Stimulated activated CD4-positive, alpha-beta T cell treated with anti-CD3 and anti-CD28 coated beads, TNF-alpha, amount 100 ng/mL, for 4 hours (primary cell): ENCODE data around the gene SOD2.
"Not testable (repeated sequence)": the region's sequence is repeated elsewhere in the genome, so short reads cannot be mapped to it uniquely, and the experiment has no call there.

Experiments
- DNase-seq, 3 experiments: peaks; one replicate each; pipeline ENCODE4 v3.0.0-alpha.2; 2020; ENCODE audit warnings: low read depth in 3 of 3

Gene SOD2

GRCh38 chr6:159716247-159717096, 23.4 kb upstream of the SOD2 start:
- no peak for DNase-seq

DNA sequence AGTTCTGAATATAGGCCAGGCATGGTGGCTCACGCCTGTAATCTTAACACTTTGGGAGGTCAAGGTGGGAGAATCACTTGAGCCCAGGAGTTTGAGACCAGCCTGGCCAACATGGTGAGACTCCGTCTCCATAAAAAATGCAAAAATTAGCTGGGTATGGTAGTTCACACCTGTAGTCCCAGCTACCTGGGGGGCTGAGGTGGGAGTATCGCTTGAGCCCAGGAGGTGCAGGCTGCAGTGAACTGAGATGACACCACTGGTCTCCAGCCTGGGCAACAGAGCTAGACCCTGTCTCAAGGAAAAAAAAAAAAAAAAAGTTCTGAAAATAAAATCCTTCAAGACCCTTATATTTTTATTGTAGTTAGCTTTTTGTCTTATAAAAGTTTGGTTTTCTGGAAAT, 22.6 kb upstream of the SOD2 start:
- no peak for DNase-seq

DNA sequence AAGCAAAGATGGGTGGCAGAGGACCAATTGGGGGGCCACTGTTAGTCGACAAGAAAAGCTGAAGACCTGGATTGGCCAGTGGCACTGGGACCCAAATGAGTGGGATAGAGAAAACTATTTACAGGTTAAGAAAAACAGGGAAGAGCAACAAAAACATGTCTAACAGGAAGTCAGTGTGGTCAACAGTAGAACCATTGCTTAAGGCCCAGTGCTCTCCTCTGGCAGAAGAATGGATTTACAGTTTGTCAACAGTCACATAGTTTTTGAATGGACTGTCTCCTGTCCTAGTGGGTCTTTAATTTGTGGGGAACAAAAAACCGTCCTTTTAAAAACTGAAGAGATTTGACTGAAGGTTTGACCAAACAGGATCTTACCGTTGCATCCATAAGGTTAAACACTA, 22.1 kb upstream of the SOD2 start:
- no peak for DNase-seq

- DNase-seq, result no peak
Observed at GRCh38 chr6:159714404-159714803, 21.4 kb upstream of the SOD2 start.

DNA sequence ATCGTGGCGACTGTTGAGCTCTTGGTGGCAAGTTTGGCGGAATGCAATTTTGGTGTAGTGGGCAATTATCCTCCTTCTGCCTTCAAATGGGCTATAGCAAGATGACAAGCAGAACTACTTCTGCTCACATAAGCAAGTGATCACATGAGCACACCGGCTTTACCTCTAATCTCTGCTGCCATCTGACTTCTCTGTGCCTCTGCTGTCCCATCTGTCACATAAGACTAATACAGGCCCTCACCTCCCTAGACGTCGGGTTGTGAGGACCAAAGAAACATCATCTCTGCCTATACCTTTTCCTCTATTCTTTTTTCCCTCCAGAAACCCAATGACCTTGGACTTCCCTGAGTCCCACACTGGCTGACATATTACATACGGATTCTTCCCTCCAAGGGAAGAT, 20.9 kb upstream of the SOD2 start:
- no peak for DNase-seq

DNA sequence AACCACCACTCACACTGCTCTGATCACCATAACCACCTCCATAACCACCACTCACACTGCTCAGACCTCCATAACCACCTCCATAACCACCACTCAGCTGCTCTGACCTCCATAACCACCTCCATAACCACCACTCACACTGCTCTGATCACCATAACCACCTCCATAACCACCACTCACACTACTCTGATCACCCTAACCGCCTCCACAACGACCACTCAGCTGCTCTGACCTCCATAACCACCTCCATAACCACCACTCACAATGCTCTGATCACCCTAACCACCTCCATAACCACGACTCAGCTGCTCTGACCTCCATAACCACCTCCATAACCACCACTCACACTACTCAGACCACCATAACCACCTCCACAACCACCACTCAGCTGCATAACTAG, 19.3 kb upstream of the SOD2 start:
- not testable (repeated sequence) for DNase-seq

- DNase-seq, result not testable (repeated sequence)
Observed at GRCh38 chr6:159710603-159711002, 17.6 kb upstream of the SOD2 start.

- DNase-seq, result no peak
Observed at GRCh38 chr6:159701413-159701999, 8.5 kb upstream of the SOD2 start.

- no peak for DNase-seq
Observed at GRCh38 chr6:159700970-159701369, 7.9 kb upstream of the SOD2 start.

GRCh38 chr6:159695984-159696383, 2.9 kb upstream of the SOD2 start:
- DNase-seq, result no peak

DNA sequence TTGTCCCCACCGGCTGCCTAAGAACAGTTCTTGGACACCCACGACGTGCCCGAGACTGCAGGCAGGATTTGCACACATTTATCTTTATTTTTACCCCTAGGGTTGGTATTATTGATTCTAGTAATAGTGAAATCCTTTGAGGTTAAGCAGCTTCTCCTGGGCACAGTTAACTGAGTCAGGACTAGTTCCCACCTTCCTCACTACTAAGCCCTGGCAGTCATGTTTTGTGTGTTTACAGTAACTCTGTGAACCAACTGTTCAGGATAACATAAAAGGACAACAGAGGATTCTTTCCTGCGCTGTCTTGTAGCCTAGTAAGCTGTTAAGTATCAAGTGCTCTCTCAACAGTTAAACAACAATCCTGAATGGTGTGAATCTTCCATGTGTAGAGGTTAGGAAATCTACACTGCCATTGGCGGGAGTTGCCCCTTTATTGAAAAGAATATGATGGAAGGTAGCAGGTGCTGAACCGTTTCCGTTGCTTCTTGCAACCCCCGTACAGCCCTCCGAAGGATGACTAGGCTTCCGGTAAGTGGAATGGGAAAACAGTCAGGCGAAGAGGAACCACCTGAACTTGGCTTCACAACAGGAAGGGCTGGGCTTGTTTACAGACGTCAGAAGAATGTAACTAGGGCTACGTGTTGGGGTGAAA, 979 bp upstream of the SOD2 start:
- DNase-seq, result peak in 1 of 3 experiments; percentile 15

- peak in 2 of 3 experiments; percentile 25 to 26 for DNase-seq
Observed at GRCh38 chr6:159692303-159693127, 526 bp downstream of the SOD2 start.

DNA sequence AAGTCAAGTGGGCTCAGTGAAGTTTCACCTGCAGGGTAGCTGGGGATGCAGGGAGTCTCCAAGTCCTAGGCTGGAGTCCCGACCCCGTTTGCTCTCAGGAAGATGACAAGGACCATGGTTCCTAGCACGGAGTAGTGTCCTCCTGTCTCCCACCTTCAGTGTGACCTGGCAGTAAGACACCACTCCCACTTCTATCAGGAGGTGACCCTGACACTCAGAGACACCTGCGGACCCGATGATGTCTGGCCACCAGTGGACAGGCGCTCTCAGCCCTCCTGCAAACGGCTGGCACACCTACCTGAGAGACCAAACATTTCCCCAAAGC, 1.1 kb downstream of the SOD2 start:
- no peak for DNase-seq

- no peak for DNase-seq
Observed at GRCh38 chr6:159691133-159691962, 1.7 kb downstream of the SOD2 start.

DNA sequence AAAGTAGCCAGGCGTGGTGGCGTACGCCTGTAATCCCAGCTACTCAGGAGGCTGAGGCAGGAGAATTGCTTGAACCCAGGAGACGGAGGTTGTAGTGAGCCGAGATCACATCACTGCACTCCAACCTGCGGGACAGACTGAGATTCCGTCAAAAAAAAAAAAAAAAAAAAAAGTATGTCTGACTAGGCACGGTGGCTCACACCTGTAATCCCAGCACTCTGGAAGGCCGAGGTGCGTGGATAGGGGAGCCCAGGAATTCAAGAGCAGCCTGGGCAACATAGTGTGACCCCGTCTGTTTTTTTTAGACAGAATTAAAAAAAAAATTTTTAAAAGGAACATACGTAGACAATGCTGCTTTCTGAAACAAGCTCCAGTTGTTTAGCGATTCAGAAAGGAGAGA, 2.9 kb downstream of the SOD2 start:
- DNase-seq, result not testable (repeated sequence)

DNA sequence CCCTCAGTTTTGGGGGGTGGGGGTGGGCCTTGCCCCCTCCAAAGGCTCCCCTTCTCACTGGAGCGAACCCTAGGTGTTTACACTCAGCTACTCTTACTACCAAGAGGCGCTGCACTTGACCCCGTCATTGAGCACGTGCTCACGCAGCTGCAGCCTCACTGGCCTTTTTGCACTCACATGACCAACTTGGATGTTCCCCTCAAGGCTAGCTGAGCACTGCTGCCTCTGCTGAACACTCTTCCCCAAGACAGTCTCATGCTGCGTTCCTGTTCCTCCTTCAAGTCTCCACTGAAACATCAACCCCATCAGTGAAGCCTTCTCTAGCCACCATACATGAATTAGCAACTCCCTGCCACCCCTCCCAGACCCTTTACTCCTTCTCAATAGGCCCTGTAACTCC, 4.0 kb downstream of the SOD2 start:
- no peak for DNase-seq

DNA sequence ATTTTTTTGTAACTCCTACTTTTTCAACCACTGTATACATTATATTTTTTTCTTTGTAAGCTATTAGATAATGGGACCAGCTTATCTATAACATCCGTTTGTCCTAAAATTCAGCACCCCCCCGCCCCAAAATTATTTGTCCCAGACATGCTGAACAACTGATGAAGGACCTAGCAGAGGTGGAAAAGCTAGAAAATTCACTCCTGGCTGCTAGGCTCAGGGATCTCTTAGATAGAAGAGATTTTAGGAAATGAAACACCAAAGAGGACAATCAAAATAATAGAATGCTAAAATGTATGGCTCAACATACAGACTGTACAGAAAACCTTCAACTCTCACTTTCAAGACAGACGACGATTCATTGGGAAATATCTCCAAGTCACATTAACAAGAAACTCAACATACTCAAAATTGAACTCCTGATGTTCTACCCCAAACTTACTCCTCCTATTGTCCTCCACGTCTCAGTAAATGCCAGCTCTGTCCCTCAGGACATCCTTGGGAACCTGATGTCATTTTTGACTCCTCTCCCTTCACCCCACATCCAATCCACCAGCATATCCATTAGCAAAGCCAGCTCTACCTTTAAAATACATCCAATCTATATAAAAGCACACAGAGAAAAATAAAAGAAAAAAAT, 4.7 kb downstream of the SOD2 start:
- DNase-seq, result no peak

- DNase-seq, result no peak
Observed at GRCh38 chr6:159687341-159687740, 5.7 kb downstream of the SOD2 start.

DNA sequence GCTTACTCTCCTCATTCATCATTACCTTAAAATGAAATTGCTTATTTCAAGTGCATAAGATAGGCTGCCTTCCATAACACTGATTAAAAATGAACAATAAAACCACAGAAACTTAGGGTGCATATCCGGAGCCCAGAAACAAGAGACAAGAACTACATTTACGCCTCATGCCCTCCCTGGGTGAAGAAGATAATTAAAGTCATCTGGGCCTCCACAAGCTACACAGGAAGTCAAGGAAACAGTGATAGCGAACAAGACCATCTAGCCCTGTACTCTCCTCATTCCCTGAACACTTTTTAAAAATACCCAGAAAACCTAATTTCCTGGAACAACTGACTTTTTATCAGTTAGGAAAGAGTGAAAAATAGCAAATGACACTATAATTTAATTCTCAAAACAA, 6.3 kb downstream of the SOD2 start:
- no peak for DNase-seq

DNA sequence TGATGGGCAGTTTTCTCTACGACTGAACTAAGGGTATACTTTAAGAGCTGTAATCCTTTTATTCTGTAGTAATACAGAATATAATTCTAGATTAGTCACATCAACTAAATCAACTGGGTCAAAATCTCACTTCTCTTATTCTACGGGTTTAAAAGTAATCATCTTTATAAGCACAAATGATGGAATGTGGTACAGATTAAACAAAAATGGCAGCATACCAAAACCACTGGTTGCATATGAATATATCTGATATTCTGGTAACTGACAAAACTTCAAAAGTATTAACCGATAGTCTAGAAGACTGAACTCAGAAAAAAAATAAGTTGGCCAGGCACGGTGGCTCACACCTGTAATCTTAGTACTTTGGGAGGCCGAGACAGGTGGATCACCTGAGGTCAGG, 7.0 kb downstream of the SOD2 start:
- no peak for DNase-seq

DNA sequence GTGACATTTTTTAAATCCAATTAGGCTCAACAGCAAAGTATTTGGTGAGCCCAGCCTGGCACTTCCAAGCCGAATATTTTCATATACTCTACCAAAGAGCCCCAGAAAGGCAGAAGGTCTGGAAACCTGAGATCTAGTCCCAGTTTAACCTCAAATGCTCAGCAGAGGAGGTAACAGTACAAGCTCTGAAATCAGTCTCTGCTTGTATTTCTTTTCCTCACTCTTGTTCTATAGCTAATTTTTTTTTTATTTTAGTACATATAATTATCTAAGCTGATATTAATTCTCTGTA, 9.1 kb downstream of the SOD2 start:
- no peak for DNase-seq
